Measurements from ENCODE around the gene PARVB.

The PARVB gene

GRCh38 chr22:44127356-44127755, 103.3 kb downstream of the PARVB start:
- Mint-ChIP-seq H3K27me3 (no peaks in the 10 kb centered on the region), H3K9me3 (peaks cover 10% of the 10 kb centered on the region), H3K27ac (no peak overlapping the region), H3K4me1 (ENCODE audit: low read depth) (no peaks in the 10 kb centered on the region), H3K36me3 (ENCODE audit: low read depth) (peaks cover 23% of the 10 kb centered on the region), H3K4me3 (no peak overlapping the region)

GRCh38 chr22:44128958-44129618, 105.0 kb downstream of the PARVB start:
- Mint-ChIP-seq H3K4me1 (ENCODE audit: low read depth) (peaks cover 5% of the 10 kb centered on the region), H3K27me3 (peaks cover 3% of the 10 kb centered on the region), H3K27ac (no peak overlapping the region), H3K36me3 (ENCODE audit: low read depth) (peaks cover 26% of the 10 kb centered on the region), H3K4me3 (no peak overlapping the region), H3K9me3 (peaks cover 10% of the 10 kb centered on the region)

DNA sequence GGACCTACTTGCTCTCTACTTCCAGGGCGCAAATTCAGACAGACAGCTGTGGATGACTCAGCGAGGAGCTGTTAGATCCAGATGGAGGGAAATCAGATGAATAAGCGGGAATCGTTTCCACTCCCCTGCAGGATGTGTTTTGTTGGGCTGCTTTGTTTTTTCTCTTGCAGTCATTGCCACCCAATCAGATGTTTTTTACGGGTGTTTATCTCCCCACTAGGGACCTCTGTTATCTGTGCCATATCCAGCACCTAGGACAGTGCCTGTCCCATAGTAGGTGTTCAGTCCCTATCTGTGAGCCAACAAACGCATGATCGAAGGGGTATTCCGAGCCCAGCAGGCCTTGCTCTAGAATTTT, 105.5 kb downstream of the PARVB start:
- Mint-ChIP-seq H3K27me3 (peaks cover 3% of the 10 kb centered on the region), H3K36me3 (ENCODE audit: low read depth) (peaks cover 26% of the 10 kb centered on the region), H3K4me1 (ENCODE audit: low read depth) (peaks cover 6% of the 10 kb centered on the region), H3K4me3 (no peak overlapping the region), H3K27ac (no peak overlapping the region), H3K9me3 (peaks cover 10% of the 10 kb centered on the region)

DNA sequence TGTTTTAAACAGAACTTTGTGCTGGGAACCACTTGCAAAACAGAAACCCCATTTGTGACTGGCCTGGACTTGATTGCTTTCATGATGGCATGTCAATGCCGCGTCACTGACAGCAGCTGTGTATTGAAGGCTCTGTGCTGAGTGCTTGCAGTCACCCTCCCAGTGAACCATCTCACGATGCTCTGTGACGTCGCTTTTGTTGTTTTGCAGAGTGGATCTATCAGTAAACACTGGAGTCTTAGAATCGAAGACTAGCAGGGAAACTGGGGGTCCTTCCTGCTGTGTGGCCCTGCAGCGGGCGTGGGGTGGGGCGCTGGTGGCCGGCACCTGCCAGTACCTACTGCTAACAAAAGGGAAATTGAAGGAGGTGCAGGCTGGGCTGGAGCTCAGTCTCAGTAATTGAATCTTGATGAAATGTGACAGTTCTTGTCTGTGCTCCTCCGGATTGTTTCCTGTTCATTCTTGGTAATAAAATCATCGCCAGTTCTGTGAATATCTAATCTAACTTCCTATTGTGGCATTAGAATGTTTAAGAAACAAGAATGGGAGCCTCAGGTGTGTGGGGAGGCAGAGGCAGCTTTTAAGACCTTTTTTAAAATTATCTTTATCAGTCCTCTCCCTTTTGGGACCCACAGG, 106.1 kb downstream of the PARVB start:
- Mint-ChIP-seq H3K27ac (no peak overlapping the region), H3K36me3 (ENCODE audit: low read depth) (peaks cover 26% of the 10 kb centered on the region), H3K27me3 (peaks cover 3% of the 10 kb centered on the region), H3K4me3 (no peak overlapping the region), H3K9me3 (peaks cover 10% of the 10 kb centered on the region), H3K4me1 (ENCODE audit: low read depth) (peaks cover 6% of the 10 kb centered on the region)

DNA sequence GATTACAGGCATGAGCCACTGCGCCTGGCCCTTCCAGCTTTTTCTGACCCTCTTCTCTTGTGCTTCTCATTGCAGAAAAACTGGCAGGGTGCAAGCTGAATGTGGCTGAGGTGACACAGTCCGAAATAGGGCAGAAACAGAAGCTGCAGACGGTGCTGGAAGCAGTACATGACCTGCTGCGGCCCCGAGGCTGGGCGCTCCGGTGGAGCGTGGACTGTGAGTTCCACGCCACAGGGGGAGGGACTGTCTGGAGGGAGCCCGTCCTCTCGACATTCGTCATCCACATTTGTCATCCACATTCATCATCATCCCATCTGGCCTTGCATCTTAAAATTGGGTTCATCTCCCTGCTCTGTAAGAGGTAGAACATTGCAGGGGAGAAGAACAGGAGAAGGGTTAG, 107.3 kb downstream of the PARVB start:
- Mint-ChIP-seq H3K4me1 (ENCODE audit: low read depth) (peaks cover 6% of the 10 kb centered on the region), H3K27ac (no peak overlapping the region), H3K4me3 (no peak overlapping the region), H3K27me3 (peaks cover 3% of the 10 kb centered on the region), H3K9me3 (peaks cover 14% of the 10 kb centered on the region), H3K36me3 (ENCODE audit: low read depth) (peaks cover 33% of the 10 kb centered on the region)

- Mint-ChIP-seq H3K36me3 (ENCODE audit: low read depth) (peaks cover 37% of the 10 kb centered on the region), H3K4me3 (no peak overlapping the region), H3K9me3 (peaks cover 19% of the 10 kb centered on the region), H3K27ac (no peak overlapping the region), H3K27me3 (peaks cover 3% of the 10 kb centered on the region), H3K4me1 (ENCODE audit: low read depth) (peaks cover 6% of the 10 kb centered on the region)
These were observed 108.0 kb downstream of the PARVB start for GRCh38 chr22:44131989-44132685.

DNA sequence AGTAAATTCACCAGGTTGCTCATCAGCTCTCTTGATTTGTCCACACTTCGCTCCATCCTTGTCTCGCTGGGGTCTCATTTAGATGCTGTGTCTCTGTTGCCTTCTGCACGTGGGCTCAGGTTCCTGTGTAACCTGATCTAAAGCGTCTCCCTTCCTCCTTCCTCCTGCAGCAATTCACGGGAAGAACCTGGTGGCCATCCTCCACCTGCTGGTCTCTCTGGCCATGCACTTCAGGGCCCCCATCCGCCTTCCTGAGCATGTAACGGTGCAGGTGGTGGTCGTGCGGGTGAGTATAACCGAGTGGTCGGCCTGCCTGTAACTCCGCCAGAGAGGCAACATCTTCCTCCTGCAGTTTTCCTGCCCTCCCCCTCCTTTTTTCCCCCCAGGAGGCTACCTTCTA, 108.6 kb downstream of the PARVB start:
- peaks cover 3% of the 10 kb centered on the region for H3K27me3 Mint-ChIP-seq
- peaks cover 18% of the 10 kb centered on the region for H3K9me3 Mint-ChIP-seq
- no peak overlapping the region for H3K27ac Mint-ChIP-seq
- peaks cover 6% of the 10 kb centered on the region for H3K4me1 Mint-ChIP-seq (ENCODE audit: low read depth)
- H3K36me3 Mint-ChIP-seq (ENCODE audit: low read depth) = peaks cover 37% of the 10 kb centered on the region
- H3K4me3 Mint-ChIP-seq = no peak overlapping the region

DNA sequence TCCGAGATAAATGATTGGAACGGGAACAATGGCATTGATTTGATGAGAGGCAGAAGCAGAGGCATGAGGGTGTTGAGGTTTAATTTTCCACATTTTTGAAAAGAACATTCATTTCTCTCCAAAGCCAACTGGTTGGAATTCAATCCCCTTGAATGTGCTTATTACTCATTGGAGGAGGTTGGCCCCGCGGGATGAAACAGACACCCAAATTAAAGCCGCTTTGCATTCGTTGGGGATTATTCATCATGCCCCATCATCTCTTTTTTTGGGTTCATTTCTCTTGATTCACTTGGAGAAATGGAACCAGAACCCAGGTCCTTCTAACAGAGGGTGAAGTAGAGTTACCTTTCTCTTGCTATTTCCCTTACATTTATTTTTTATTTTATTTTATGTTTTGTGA, 109.1 kb downstream of the PARVB start:
- Mint-ChIP-seq H3K4me1 (ENCODE audit: low read depth) (peaks cover 6% of the 10 kb centered on the region), H3K9me3 (peaks cover 22% of the 10 kb centered on the region), H3K4me3 (no peak overlapping the region), H3K27ac (no peak overlapping the region), H3K36me3 (ENCODE audit: low read depth) (peaks cover 40% of the 10 kb centered on the region), H3K27me3 (peaks cover 3% of the 10 kb centered on the region)

DNA sequence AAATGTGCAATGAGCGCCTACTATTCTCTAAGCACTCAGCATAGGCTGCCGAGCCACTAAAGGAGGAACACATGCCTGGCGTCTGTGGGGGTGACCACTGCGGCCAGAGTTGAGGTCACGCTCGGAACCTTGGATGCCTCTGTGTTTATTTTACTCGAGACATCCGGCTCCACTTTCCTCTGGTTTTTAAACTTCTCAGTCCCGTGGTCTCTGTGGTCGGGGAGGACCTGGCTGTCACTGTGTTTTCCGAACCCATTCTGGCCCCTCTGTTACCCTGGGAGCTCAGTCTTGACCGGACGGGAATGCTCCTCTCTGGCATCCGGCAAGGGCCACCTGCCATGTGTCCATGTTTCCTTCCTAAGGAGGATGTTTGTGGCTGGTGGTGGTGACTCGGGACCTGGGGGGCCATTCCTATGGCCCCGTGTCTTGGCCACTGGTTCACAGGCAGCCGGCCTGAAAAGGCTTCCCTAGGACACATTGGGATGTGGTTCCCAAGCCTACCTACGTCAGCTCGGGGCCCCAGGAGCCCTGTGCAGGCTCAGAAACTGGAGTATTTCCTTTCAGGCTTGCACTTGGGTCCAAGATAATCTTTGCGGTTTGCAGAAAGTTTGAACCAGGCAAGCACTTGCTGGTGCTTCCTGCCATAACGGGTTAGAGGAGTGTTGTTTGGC, 109.9 kb downstream of the PARVB start:
- Mint-ChIP-seq H3K4me1 (ENCODE audit: low read depth) (peaks cover 6% of the 10 kb centered on the region), H3K4me3 (no peak overlapping the region), H3K27ac (no peak overlapping the region), H3K9me3 (peaks cover 22% of the 10 kb centered on the region), H3K36me3 (ENCODE audit: low read depth) (peaks cover 49% of the 10 kb centered on the region), H3K27me3 (peaks cover 3% of the 10 kb centered on the region)

DNA sequence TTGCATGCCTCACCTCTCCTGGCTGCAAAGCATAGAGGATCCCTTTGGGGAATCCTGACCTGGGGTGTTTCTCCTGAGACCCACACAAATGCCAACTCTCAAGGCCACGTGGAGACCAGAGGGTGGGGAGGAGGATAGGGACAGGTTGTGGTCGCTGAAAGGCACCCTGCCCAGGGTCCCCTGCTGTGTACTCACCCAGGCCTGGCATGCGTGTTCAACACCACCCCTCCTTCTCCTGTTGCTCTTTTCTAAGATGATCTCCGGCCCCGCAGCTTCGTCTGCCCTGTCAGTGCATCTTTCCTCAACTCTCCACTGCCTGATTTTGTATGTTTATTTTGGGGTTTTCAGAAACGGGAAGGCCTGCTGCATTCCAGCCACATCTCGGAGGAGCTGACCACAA, 112.0 kb downstream of the PARVB start:
- Mint-ChIP-seq H3K36me3 (ENCODE audit: low read depth) (peaks cover 50% of the 10 kb centered on the region), H3K4me1 (ENCODE audit: low read depth) (peaks cover 6% of the 10 kb centered on the region), H3K4me3 (no peak overlapping the region), H3K9me3 (peaks cover 22% of the 10 kb centered on the region), H3K27ac (no peak overlapping the region), H3K27me3 (peaks cover 3% of the 10 kb centered on the region)

DNA sequence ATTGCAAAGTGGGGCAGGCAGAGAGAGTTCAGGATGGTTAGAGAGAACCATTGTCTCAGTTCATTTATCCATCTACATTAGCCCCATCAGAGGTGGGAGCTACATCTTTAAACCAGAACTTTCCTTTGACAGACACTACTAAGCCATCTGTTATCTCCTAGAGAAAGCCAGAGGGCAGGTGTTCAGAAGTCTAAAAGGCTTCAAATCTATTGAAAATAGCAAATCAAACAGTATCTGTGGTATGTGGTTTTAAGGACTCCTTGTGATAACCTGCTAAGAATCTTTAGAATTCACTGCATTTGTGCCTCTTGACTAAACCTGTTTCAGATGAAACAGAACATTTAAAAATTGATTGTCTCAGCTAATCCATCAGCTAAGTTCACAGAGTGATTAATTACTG, 112.7 kb downstream of the PARVB start:
- Mint-ChIP-seq H3K27me3 (peaks cover 3% of the 10 kb centered on the region), H3K4me1 (ENCODE audit: low read depth) (peaks cover 6% of the 10 kb centered on the region), H3K4me3 (no peak overlapping the region), H3K9me3 (peaks cover 22% of the 10 kb centered on the region), H3K27ac (no peak overlapping the region), H3K36me3 (ENCODE audit: low read depth) (peaks cover 45% of the 10 kb centered on the region)

DNA sequence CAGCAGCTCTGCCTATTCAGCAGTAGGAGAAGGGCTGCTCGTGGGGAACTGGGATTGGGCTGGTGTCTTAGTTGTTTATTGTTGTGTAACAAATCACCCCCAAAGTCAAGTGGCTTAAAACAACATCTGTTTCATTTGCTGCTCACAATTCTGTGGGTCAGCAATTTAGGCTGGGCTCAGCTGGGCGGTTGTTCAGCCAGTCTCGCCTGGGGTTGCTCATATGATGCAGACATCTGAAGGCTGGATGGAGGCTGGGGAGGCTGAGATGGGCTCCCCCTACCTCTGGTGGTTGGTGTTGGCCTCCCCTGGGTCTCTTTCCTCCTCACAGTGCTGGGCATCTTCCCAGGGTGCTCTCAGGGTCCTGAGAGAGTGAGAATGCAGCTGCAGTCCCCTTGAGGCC, 113.3 kb downstream of the PARVB start:
- Mint-ChIP-seq H3K27ac (no peak overlapping the region), H3K4me3 (no peak overlapping the region), H3K9me3 (peaks cover 22% of the 10 kb centered on the region), H3K27me3 (peaks cover 2% of the 10 kb centered on the region), H3K4me1 (ENCODE audit: low read depth) (peaks cover 6% of the 10 kb centered on the region), H3K36me3 (ENCODE audit: low read depth) (peaks cover 44% of the 10 kb centered on the region)

DNA sequence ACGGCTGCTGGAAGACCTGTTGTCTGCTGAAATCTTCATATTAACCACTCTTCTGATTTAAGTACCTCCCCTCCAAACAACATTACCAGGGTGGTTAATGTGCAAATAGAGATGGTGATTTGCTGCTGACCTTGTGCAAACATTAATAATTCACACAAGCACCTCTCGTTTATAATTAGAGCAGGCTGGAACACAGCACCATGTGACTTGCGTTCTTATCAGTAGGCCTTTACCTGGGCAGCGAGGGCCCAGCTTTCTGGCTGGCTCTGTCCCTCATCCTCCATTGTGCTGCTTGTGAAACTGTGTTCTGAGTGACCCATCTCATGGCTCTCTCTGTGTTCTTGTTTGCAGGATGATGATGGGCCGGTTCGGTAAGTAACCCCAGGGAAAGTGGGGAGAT, 115.7 kb downstream of the PARVB start:
- peaks cover 22% of the 10 kb centered on the region for H3K9me3 Mint-ChIP-seq
- peaks cover 36% of the 10 kb centered on the region for H3K36me3 Mint-ChIP-seq (ENCODE audit: low read depth)
- no peak overlapping the region for H3K4me3 Mint-ChIP-seq
- H3K27ac Mint-ChIP-seq = no peak overlapping the region
- H3K4me1 Mint-ChIP-seq (ENCODE audit: low read depth) = no peaks in the 10 kb centered on the region
- H3K27me3 Mint-ChIP-seq = no peaks in the 10 kb centered on the region

DNA sequence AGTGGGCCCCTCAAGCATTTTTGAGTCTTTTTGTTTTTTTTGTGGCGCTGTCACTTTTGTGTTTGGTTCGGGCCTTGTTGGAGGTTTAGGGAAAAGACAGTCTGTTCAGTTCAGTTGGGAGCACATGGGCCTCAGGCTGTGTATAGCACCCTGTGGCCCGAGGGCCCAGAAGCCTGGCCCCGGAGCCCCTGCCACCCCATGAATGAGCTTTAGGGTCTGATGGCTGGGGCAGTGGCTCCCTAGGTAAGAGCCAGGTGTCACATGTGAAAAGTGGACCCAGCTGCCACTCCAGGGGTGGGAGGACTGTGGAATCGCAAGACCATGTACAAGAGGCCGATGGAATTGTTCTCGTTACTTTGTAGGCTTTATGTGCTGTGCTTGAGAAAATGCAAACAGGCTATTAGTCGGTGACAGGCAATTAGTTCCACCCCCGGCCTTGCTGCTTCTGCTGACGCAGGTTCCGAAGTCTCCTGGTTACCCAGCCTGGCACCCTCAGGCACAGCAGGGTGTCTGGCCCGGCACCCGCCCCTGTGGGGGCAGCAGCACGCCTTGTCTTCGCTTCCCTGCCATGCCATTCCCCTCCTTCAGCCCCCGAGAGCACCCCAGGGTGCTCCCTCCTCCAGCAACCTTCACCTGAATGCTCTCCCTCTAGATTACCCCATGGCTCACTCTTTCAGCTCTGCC, 118.5 kb downstream of the PARVB start:
- Mint-ChIP-seq H3K4me3 (no peak overlapping the region), H3K36me3 (ENCODE audit: low read depth) (peaks cover 19% of the 10 kb centered on the region), H3K9me3 (peaks cover 6% of the 10 kb centered on the region), H3K4me1 (ENCODE audit: low read depth) (no peaks in the 10 kb centered on the region), H3K27me3 (no peaks in the 10 kb centered on the region), H3K27ac (no peak overlapping the region)

GRCh38 chr22:44143105-44143474, 119.0 kb downstream of the PARVB start:
- no peaks in the 10 kb centered on the region for H3K4me1 Mint-ChIP-seq (ENCODE audit: low read depth)
- H3K36me3 Mint-ChIP-seq (ENCODE audit: low read depth) = peaks cover 14% of the 10 kb centered on the region
- H3K9me3 Mint-ChIP-seq = peaks cover under 1% of the 10 kb centered on the region
- no peak overlapping the region for H3K4me3 Mint-ChIP-seq
- no peak overlapping the region for H3K27ac Mint-ChIP-seq
- H3K27me3 Mint-ChIP-seq = no peaks in the 10 kb centered on the region

Measured in stimulated activated naive CD8-positive, alpha-beta T cell treated with anti-CD3 and anti-CD28 coated beads, Interleukin-15, Interleukin-2, amounts not matched to agents 100 ng/mL and 50 ng/mL, for 24 hours (primary cell).